OCI-M1 (cell line): ENCODE data around the gene TBC1D24.

ENCODE experiments used
- DNase-seq: peaks from one replicate; lab custom pipeline; 2025; lab: John Stamatoyannopoulos, UW

TBC1D24 gene

DNA sequence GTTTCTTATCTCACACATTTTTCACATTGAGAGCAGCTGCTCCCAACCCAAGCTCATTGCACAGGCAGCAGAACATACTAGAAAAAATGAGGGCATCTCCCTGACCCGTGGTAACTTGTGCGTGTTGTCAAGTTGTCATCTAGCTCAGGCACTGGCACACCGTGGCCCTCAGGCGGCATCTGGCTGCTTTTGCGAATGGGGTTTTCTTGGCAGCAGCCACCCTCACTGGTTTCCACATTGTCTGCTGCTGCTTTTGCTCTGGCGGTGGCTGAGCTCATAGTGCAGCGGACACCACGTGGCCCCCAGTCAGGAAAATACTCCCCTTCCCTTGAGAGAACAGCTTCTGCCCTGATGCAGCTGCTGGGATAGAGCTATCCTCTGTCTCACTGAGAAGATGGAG is 24.4 kb upstream of the TBC1D24 start:
- DNase-seq = no peak

DNA sequence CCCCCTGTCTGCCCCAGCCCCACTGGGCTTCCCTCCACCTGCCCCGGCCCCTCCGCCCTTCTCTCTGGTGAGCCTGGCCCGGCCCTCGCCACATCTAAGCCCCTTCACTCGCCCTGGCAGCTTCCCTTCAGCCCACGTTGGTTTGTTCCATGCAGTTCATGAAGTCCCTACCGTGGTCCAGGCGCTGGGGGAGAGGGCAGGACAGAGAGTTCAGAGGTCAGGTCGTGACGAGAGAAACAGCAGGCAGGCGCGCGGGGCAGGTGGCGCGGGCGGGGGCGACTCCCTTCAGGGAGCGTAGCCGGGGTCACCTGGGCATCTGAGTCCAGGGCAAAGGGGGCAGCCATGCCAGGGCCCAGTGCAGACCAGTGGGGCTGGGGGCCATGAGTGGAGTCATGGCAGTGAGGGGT is 23.9 kb upstream of the TBC1D24 start:
- DNase-seq = no peak

DNA sequence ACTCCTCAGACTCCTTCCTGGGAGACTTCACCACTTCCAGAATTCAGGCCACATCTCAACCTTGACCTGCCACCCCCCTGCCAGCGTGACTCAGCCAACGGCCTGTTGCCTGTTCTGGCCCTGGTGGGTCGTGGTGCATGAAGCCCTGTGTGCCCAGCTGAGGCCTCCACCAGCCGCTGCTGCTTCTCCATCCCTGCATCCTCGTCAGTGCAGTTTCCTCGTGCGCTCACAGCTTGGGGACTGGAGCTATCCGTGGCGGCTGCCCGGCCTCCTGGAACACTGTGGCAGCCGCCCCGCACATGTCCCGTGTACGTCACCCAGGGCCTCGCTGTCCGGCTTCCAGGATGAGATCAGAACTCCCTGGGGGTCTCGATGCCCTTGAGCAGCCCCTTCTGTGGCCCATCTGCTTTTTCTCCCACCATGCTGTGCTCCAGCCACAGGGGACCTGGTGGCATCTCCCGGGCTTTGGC is 23.0 kb upstream of the TBC1D24 start:
- no peak for DNase-seq

DNA sequence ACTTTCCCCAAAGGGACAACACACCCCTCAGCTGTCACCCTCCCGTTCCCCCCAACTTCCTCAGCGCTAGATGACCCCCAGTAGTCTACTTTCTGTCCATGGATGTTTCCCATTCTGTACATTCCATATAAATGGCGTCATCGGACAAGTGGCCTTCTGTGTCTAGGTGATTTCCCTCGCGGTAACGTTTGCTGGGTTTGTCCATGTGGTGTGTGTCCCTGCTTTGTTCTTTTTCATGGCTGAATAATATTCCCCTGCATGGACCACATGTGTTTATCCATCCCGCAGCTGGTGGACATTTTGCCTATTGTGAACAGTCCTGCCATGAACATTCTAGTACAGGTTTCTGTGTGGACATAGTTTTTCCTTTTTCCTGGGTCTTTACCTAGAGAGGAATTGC is 22.3 kb upstream of the TBC1D24 start:
- no peak for DNase-seq

DNA sequence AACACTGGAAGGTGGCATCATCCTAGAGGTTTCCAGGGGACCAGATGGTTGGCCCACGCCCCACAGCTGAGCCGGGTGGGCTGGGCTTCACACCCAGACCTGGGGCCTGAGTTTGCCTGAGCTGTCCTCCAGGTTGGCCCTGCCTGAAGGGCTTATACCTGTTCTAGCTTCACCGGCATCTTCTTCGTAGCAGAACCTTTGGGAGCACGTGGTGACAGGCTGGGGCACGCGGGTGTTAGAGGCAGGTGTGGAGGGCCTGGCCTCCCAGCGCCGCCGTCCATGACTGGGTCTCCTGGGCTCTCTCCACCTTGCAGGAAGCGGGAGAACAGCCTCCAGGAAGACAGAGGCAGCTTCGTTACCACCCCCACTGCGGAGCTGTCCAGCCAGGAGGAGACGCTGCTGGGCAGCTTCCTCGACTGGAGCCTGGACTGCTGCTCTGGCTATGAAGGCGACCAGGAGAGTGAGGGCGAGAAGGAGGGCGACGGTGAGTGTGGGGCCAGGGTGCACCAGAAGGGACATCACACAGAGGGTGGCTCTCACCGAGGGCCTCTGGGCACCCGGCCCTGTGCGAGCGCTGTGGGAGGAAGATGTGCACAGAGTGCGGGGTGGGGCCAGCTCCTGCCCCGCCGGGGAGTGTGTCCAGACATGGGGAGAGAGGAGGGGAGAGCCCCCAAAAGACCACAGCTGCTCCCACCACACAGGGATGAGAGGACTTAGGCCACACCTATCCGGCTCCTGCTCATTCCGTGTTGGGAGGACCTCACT is 19.7 kb upstream of the TBC1D24 start:
- no peak for DNase-seq

- DNase-seq = no peak
These were observed 18.3 kb upstream of the TBC1D24 start for GRCh38 chr16:2456551-2457153.

DNA sequence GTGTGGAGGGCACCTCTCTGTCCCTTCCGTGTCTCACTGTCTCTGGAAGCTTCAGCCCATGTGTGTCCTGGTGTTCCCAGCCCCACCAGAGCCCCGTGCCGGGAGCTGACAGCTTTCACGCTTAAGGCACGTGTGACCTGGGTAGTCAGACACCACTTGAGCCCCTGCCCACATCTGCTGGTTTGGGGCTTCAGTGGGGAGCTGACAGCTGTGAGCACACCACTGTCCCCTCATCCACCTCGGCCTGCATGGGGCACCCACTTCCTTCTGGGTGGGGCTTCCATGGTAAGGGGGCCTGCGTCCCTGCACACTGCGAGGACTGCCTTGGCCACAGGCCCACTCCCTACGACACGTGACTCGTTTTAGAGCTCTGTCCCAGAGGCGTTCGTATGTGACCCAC is 17.7 kb upstream of the TBC1D24 start:
- DNase-seq = no peak

DNA sequence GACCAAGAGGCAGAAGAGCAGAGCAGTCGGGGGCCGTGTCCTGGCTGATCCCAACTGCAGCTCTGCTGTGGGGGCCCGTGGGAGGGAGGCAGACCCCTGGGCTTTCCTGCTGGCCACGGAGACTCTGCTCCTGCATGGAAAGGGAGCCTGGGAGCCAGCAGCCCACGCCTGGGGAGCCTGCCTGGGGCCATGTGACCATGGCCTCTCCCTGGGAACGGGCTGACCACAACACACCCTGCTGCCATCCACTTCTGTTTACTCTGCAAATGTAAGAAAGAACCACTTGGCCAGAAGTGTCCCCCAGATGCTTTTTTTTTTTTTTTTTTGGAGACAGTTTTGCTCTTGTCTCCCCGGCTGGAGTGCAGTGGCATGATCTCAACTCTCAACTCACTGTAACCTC is 17.0 kb upstream of the TBC1D24 start:
- no peak for DNase-seq

- no peak for DNase-seq
These were observed 15.9 kb upstream of the TBC1D24 start for GRCh38 chr16:2458887-2459646.

- peak; percentile 97 for DNase-seq
These were observed 15.1 kb upstream of the TBC1D24 start, which contains the start of gene TEDC2 for GRCh38 chr16:2459647-2460390. TSS of gene TEDC2 (plus strand) at chr16:2460109. CDS start at chr16:2460145, 36 bp downstream.

GRCh38 chr16:2460391-2460713 is 14.6 kb upstream of the TBC1D24 start:
- no peak for DNase-seq

DNA sequence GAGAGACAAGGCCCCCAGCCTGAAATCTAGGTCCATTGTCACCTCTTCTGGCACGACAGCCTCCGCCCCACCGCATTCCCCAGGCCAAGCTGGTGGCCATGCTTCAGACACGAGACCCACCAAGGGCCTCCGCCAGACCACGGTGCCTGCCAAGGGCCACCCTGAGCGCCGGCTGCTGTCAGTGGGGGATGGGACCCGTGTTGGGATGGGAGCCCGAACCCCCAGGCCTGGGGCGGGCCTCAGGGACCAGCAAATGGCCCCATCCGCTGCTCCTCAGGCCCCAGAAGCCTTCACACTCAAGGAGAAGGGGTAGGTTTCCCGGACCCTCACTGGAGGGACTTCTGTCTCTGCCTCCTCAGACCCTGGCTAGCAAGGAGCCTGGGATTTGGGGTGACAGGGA is 14.0 kb upstream of the TBC1D24 start:
- no peak for DNase-seq

- no peak for DNase-seq
These were observed 12.7 kb upstream of the TBC1D24 start for GRCh38 chr16:2462031-2462866.

DNA sequence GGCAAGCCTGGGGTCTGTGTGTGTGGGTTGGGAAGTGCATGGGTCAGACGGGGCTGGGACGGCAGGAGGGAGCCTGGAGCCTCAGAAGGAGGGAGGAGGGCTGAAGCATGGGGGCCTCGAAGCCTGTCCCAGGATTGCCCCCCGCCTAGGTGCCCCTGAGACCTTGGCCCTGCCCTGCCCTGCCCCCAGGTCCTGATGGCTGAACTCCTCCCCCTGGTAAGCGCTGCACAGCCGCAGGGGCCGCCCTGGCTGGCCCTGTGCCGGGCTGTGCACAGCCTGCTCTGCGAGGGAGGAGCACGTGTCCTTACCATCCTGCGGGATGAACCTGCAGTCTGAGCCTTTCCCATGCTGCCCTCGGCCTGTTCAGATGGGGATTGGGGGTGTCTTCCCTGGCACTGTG is 10.6 kb upstream of the TBC1D24 start:
- DNase-seq = no peak

DNA sequence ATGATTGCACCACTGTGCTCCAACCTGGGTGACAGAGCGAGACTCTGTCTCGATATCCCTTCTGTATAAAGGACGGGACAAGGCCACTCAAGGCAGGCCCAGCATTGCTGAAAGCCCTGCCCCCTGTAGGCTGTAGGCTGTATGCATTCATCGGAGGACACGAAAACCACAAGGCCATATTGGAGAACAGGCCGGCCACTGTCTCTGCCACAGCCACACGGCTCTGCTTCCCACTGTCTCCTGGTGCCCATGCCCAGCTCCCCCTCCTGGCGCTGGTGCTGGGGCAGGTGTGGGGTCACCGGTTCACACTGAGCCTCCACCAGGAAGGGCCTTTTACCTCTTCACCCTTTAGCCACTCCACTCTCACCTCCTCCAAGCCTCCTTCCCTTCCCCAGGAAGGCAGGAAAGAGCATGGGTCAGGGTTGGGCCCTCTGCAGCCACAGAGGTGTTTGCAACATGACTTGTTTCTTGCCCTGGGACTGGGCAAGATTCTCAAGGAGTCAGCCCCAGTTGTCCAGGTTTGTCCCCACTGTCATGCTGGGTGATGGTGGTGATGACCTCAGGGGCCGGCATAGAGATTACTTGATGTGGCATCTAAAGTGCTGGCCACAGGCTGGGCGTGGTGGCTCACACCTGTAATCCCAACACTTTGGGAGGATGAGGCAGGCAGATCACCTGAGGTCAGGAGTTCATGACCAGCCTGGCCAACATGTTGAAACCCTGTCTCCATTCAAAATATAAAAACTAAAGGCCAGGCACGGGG is 9.1 kb upstream of the TBC1D24 start:
- DNase-seq = no peak

DNA sequence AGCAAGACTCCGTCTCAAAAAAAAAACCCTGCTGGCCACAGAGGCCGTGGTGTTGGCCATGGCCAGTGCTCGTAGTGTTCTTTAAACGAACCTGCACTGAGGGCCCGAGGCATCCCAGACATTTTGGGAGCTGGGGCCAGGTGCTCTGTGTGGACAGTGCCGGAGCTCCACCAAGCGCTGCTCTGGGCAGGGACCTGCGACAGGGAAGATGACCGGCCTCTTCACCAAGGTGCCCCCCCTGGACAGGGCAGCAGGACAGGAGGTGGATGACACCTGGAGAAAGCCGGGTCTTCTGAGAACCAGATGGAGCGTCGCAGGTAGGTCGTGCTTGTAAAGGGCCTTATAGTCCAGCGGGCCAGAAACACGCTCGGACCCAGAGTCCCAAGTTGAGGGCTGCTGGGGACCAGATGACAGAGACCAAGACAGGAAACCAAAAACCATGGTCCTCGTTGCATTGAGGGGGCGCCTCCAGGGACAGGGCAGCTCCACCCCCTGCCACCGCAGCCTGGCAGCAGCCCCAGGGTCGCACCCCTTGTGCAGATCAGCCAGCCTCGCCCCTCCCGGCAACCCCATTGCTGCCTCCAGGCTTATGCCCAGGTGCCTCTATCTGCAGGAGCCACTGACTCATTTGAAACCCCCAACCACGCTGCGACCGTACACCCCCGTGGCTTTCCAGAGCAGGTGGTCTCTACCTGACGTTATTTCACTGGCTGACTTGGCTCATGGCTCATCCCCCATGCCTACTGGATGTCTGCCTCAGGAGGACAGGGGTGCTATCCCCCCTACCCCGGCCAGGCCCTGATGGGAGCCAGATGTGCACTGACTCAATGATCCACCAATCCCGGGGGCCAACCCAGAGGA is 8.0 kb upstream of the TBC1D24 start:
- DNase-seq = no peak

DNA sequence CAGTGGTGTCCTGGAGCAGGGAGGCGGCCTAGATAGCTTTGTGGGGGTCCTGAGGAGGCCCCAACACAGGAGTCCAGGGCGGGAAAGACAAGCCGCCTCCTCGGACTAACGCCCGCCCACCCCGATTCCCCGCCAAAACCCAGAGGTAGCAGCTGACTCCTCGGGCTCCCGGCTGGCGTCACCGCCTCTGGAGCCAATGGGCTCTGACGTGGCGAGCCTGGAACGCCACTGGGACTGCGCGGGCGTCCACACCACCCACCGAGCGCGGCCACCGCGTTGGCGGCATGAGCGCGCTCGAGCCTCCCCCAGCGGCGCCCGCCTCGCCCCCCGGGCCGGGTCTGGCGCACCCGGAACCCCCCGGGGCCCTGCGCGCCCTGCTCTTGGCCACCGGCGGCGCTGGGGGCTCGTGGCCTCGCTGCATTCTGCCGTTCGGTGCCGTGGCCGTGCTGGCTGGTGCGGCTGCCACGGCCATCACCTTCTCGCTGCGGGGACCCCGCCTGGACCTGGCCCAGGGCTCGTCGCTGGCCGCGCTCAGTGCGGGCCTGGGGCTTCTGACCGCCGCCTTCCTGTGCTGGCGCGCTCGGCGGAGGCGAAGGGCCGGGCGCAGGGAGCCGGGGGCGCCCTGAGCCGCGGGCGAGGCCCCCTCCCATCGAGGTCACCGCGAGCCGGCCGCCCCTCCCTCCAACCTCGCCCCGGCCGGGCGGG is 7.2 kb upstream of the TBC1D24 start:
- DNase-seq = peak; percentile 79

DNA sequence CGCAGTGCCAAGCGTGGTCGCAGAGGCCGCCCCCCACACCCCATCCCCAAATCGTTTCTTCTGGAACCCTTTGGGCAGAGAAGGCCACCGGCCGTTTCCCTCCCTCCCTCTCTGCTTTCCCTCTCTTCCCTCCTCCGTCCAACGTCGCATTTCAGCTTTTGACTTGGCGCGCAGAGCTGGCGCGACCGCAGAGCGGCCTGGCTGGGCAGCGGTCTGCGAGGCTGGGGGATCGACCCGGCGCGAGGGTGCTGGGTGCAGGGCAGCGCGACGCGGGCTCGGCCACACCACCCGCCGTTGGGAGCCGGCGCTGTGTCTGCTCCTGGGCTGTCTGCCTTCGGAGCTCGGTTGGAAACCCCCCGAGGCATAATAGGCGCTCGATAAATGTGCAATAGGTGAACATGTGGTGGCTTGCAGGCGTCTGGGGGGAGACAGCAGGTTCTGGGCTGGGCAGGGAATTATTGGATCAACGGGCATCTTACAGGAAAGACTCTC is 6.6 kb upstream of the TBC1D24 start:
- DNase-seq = peak; percentile 58
